DMS53 (cell line): Measurements from ENCODE around the gene TK1.

Source experiments
- DNase-seq: peaks from one replicate; lab custom pipeline; 2025; lab: John Stamatoyannopoulos, UW

The TK1 gene

DNA sequence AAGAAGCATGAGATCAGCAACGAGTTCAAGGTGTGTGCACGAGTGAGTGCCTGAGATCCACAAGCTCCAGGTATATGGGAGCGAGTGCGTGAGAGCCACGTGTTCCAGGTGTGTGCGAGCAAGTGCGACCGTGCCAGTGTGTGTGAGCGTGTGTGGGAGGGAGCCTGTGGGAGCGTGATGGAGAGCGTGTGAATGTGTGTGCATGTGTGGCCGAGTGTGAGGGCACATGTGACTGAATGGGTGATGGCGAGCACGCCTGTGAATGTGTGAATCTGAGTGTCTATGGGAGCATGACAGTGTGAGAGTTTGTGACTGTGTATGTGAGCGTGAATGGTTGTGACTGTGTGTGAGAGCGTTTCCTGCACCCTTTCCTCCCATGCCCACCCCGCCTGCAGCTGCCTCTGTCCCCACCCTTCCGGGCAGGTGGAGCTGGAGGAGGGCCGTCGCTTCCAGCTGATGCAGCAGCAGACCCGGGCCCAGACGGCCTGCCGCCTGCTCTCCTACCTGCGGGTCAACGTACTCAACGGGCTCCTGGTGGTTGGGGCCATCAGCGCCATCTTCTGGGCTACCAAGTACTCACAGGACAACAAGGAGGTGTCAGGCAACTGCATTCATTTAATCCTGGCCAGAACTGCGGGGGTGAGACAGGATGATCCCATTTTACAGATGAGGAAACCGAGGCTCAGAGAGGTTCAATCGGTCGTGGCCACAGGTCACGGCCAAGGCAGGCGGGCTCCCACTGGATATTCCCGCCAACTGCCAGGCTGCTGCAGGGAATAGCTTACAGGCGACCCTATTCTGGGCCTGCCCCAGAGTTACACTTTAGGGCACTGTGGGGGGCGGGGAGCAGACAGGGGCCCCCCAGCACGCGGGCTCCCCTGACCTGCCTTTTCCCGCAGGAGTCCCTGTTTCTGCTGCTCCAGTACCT, 52.6 kb downstream of the TK1 start:
- peak; percentile 91 for DNase-seq

DNA sequence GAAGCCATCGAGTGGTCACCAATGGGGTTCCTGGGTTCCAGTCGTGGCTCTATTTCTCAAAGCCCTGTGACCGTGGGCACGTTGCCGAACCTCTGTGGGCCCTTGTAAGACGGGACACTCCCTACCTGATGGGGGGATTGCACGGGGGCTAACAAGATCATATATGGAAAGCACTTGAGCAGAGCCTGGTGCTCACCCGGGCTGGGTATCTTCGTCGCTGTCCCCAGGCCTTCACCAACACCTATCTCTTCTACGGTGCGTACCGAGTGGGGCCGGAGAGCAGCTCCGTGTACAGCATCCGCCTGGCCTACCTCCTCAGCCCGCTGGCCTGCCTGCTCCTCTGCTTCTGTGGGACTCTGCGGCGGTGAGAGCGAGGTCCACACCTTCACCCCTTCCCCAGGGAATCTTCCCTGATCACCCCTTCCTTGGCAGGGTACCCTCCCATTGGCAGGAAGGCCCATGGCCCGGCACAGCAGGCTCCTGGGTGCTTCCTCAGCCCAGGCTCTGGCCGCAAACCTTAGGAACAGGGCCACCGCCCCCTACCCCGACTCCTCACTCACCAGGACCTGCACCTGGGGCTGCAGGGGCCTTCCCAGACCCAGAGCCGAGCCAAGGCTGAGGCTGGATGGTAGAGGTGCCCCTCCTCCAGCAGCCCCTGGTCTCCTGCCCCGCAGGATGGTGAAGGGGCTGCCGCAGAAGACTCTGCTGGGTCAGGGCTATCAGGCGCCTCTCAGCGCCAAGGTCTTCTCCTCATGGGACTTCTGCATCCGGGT, 53.5 kb downstream of the TK1 start:
- DNase-seq: no peak

DNA sequence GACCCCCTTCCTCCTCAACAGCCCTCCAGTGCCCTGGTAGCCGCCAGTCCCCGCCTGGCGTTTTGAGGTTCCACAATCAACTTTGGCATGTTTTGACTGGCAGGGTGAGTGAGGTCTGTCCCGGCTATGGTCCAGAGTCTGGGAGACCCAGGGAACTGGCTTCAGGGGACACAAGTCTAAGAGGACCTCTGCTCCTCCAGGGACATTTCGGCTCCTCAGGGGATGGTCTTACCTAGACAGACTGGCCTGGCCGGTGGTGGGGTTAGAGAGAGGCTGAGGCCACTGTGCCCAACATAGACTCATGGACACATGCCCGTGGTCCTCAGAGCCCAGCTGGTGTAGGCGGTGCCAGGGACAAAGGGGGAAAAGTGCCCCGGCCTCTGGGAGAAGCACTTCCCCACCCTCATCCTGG, 54.1 kb downstream of the TK1 start:
- no peak for DNase-seq

DNA sequence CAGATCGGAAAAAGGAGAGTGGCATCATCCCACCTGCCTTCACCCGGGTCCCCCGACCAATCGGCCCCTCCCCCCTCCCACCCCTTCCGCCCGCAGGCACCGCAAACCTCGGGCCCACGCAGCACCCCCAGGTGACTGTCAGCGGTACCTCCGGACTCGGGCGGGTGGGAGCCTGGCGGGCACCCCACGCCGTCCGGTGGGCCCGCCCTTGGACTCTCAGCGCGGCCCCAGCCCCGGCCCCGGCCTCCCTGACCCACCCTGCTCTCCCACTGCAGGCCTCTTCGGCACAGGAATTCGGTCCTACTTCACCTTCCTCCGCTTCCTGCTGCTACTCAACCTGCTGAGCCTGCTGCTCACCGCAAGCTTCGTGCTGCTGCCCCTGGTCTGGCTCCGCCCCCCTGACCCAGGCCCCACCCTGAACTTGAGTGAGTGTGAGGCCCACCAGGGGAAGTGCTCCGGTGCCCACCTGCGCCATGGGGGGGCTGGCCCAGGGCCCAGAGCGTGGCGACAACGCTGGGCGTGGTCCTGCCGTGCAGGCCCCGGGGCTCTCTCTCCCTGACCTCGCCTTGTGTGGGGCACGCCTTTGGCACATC, 54.7 kb downstream of the TK1 start:
- peak; percentile 76 for DNase-seq

- DNase-seq: peak; percentile 69
Measured at GRCh38 chr17:78131172-78132083, 55.4 kb downstream of the TK1 start.

- peak; percentile 52 for DNase-seq
Measured at GRCh38 chr17:78130437-78131101, 56.3 kb downstream of the TK1 start, which contains the start of gene TMC8. Gene TMC8, plus strand, starts transcription at chr17:78130771. Its CDS starts 818 bp downstream, at chr17:78131589.

GRCh38 chr17:78130090-78130436, 56.8 kb downstream of the TK1 start:
- peak; percentile 36 for DNase-seq

DNA sequence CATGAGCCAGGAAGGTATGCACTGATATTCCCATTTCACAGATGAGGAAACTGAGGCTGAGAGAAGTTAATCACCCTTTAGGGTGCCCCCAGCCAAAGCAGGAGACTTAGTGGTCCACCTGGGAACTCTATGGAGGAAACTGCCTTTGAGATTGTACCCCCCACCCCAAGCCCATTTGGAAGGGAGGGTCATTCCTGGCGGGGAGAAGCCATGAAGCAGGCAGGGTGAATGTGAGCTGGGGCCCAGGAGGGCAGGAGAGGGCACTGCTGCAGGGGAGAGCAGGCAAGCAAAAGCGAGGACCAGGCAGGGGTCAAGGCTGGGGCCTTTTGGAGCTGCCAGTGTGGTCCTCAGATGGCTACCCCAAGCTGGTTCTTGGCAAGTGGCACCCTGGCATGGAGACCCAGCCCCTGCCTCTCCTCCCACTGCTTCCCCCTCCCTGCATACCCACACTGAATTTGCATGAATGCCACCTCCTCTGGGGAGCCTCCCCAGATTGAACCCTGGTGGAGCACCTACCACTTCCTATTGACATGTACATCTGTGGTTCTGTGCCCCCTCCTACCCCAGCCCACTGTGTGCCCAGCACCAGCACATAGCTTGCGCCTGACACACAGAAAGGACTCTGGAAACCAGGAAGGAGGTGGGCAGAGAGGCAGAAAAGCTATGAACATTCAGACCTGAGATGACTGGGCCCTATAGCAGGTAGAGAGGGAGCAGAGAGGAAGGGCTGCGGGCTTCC, 57.3 kb downstream of the TK1 start:
- DNase-seq: no peak

GRCh38 chr17:78128551-78129350, 58.1 kb downstream of the TK1 start, which contains the start of gene TMC6:
Gene TMC6, minus strand, starts transcription at chr17:78128755. Its CDS starts 1,923 bp downstream, at chr17:78126832.
- DNase-seq: peak; percentile 92

- peak; percentile 68 for DNase-seq
Measured at GRCh38 chr17:78127888-78128550, 58.8 kb downstream of the TK1 start.

- DNase-seq: peak; percentile 40
Measured at GRCh38 chr17:78127239-78127887, 59.5 kb downstream of the TK1 start.

GRCh38 chr17:78126895-78127238, 60.0 kb downstream of the TK1 start:
- no peak for DNase-seq

GRCh38 chr17:78125976-78126894, 60.6 kb downstream of the TK1 start:
- DNase-seq: no peak

DNA sequence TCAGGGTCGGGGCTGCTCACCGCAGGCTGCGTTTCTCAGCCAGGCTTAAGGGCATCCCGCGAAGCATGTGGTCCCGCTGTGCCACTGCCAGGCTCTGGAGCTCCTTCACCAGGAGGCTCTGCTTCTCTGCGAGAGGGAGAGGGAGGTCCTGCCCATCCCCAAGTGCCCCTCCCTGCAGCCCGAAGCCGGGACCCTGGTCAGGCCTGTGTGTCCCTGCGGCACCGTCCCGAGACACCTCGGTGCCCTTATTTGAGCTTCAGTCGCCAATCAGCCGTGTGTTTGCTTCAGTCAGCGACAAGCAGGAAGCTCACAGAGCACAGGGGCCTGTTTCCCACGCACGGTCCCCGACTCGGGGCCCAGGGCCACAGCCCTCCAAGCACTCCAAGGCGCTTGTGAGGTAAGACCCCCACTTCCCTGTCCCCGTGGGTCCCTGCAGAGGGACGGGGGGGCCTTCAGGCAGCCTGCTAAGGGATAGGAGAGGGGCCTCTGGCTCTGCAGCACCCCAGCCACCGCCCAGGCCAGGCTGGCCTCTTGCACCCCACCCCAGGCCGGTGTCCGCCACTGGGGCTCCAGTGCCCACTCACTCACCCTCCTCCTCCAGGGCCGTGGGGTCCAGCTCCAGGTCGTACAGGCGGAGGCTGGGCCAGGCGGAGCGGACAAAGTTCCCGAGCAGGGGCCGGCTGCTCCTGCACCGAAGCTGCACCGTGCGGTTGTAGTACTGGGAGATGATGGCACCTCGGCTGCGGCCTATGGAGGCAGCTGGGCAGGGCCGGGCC, 61.5 kb downstream of the TK1 start:
- no peak for DNase-seq

DNA sequence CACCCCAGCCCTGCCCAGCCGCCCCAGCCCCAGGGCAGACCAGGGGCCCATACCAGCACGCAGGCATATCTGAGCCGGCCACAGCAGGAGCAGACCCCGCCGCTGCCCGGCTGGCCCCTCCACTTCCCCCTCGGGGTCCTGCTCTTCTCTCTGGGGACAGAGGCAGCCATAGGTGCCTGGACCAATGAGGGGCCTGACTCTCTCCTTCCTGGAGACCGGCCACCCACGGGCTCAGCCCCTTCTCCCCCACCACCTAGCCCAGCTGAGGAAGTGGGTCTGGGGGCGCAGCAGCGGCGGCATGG, 62.1 kb downstream of the TK1 start:
- DNase-seq: no peak
